TTC549 (cell line): ENCODE results near the gene TEX22.

Source experiments
- FAIRE-seq: peaks from 2 replicates; lab custom pipeline; 2012; peaks lifted over from hg19 to GRCh38; lab: Jason Lieb, UNC

Gene TEX22

DNA sequence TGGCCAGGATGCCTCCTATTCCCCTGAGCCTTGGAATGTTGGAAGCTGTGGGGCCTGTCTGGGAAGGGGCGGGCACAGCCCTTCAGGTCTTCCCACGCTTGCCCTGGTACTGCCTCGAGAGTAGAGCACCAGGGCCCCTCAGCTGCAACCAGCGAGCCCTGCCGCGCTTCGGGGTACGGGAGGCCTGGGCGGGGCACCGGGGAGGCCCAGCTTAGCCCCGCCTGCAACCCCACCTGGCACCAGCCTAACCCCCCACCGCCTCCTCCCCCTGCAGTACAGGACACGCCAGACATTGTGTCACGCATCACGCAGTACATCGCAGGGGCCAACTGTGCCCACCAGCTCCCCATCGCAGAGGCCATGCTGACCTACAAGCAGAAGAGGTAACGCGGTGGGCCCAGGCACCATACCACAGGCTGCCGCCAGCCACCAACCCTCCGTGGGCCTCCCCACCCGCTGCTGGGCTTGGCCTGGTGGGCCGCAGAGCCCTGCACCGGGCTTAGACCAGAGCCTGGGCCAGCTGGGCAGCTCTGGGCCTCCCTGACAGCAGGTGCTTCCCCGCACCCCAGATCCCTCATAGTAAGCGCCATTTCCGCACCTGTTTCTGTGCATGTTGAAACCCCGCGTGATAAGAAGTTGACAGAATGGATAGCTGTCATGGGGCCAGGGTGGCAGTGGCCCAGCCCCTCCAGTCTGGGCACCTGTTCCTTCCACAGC, 13.6 kb upstream of the TEX22 start:
- no peak for FAIRE-seq

DNA sequence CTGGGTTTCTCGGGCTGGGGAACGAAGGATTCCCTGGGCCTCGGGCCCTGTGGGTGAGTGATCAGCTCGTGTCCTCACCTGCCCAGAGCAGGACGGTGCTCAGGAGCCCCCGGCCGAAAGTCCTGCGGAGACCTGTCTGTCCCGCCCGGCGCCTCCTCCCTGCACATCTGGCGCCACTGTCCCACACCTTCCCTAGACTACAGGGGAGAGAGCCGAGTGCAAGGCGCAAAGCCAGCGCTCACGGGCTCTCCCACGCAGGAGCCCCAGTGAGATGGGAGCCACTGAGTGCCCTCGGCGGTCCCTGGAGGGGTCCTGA, 13.1 kb upstream of the TEX22 start:
- FAIRE-seq: no peak

DNA sequence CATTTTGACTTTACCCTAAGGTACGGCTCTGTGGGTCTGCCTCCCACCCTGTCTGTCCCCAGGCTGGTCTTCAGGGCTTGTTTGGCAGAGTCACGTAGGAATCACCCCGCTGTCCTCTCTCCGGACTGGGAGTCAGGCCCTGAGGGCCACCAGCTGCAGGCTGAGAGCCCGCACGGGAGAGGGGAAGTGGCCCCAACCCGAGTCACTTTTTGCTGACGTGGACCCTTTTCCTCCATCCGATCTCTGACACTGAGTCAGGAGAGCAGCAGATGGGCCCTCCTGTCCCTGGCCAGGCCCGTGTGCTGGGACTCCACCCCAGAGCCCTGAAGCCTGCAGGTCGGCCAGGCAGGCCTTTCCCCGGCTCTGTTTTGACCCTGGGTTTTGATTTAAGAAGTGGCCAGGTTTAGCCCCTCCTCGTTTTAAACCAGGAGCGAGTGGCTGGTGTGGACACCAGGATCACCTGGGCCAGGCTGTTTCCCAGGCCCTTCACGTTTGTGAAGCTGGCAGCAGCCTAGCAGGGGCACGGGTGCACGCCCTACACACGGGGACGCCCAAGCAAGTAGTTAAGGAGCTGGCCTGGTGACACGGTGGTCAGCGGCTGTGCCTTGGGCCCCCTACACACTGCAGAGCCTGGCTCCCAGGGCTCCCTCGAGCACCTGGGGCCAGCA, 12.5 kb upstream of the TEX22 start:
- FAIRE-seq: no peak

DNA sequence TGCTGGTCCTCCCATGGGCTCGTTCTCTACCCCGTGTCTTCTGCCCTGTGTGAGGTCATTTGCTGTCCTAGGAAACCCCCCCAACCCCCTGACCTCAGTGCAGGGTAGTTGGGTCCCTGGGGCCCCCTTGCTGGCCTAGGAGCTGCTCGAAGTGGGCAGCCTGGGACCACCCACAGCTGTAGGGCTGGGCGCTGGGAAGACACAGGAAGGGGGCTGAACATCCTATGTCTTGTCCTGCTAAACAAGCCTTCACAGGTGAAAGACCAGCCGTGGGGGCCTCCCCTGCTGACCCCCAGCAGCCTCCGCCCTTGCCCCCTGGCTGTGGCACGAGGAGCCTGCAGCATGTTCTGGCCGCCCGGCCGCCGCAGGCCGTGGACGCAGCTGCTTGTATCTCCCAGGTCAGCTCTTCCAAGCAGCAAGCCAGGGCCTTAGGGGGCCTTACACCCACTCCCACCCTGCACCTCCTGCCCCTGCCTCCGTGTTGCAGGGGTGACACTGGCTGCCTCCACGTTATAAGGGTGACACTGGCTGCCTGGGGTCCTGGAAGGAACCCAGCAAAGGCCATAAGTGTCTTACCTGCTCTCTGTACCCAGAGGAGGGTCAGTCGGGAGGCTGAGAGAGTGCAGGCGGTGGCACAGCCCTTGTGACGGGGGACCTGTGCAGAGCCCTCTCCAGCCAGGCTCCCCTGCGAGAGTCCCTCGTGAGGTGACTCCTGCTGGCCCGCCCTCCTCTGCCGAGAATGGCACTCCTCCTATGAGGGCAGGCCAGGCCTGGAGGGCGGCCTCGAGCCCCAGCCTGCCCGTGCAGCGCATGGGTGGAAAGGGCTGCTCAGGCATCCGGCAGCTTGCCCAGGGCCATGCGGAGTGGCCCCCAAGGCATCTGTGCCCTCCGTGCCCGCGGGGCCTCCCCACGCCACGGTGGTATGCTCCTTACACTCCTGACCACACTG, 11.5 kb upstream of the TEX22 start:
- FAIRE-seq: no peak

DNA sequence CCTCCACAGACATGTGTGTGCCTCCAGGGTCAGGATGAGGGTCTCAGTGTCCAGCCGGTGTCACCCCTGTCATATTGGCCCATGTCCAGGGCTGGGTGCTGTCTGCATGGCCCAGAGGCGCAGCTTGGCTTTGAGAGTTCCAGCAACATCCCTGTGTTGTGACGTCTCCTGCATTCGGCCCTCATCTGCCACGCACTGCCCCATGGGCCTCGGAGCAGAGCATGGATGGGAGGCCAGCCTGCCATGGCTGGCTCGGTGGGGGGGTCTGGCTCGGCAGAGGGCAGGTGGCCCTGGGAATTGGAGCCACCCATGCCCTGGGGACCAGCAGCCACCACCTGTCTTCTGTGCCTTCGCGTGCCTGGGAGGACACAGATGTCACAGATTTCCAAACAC, 10.8 kb upstream of the TEX22 start:
- FAIRE-seq: no peak

DNA sequence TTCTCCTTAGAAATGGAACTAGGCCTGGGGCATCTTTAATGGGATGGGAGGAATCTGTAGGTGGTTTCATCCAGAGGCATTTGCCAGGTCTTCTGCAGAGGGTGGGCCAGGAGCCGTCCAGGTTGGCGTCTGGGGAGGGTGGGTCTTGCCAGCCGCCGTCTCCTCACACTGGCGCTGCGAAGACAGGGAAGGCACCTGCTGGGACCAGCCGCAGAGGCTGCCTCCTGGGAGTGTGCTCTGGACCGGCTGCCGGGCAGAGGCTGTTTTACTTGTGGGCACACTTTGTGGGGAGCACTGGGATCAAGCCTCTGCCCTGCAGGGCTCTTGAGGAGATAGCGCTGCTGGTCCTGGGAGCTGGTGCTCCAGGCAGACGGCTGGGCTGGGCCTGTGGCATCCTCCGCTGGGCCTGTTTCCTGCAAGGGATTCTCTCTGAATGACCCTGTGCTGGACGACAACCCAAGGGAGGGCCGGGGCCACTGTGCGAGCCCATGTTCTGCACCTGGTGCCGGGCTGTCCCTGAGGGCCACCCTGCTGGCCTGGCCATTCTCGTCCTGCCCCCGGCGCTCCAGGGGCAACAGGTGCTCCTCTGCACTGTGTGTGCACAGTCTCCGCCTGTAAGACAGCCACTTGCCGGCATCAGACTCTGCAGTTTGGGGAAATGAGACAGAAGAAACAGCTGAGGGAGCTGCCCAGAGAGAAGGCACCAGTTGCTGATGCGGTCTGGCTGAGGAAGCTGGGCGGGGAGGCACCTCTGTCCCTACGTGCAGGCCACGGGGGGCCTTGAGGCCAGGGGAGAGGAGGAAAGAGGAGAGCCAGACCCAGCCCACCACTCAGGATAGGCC, 10.0 kb upstream of the TEX22 start:
- no peak for FAIRE-seq

DNA sequence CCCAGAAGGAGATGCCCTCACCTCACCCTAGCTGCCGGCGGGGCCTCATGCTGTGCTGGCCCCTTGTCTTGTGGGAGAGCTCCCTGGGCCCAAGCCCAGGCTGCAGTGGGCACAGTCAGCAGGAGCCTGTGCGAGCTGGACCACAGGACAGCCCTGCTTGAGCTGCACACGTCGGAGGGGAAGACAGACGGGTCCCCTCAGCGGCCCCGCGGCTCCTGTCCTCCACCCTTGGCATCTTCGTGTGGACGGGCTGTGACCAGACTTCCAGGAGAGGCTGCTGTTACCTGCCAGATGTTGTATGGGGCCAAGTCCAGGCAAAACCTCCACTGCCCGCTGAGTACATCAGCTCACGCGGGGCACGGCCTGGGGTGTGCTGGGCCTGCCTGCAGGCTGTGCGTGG, 9.4 kb upstream of the TEX22 start:
- no peak for FAIRE-seq

DNA sequence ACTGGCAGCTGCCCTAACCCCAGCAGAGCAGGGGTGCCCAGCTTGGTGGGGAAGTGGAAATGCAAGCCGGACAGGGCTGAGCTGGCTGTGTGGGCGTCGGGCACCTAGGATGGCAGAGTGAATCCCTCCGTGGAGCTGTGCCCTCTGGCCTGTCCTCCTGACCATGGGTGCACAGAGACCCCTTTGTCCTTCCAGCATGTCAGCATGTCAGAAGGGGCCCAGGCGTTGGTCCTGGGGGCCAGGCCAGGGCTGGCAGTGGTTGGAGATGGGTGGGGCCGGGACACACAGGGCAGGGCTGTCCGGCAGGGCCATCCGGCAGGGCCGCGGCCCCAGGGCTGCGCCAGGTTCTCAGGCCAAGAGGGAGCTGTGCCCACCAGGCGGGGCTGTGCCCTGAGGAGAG, 8.8 kb upstream of the TEX22 start:
- FAIRE-seq: no peak

DNA sequence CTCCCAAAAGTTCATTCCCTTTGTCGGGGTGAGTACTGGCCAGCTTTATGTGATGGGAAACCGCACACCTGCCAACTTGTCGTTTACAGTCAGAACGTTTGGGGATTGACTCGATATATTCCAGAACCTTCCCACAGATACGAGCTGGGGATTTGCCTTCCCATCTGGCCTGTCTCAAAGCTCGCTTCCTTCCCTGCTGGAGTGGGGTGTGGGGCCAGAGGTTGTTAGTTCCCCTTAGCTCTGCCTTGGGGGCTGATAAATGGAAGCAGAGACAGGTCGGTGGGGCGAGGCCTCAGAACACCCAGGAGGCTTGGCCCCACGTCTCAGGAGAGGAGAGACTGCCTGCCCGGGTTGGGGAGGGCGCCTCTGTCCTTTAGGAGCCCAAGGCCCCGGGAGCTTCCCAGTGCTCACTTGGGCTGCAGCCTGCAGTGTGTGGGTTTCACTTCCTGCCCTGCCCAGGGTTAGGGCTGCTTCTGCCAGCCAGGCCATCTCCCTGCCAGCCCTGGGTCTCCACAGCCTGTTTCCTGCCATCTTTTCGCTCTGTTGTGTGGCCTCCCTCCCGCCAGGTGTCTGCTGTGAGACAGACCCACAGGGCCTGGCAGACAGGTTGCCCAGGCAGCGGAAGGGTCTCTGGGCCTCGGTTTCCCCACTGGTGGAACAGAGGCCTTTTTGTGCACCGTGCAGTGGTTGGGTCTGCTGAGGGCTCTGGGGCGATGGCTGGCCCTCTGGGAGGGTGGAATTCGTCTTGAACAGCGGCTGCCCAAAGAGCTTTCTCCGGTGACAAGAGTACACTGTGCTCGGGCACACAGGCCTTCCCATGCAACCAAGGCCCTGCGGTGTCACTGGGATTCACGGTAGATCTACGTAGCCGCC, 8.1 kb upstream of the TEX22 start:
- FAIRE-seq: no peak

DNA sequence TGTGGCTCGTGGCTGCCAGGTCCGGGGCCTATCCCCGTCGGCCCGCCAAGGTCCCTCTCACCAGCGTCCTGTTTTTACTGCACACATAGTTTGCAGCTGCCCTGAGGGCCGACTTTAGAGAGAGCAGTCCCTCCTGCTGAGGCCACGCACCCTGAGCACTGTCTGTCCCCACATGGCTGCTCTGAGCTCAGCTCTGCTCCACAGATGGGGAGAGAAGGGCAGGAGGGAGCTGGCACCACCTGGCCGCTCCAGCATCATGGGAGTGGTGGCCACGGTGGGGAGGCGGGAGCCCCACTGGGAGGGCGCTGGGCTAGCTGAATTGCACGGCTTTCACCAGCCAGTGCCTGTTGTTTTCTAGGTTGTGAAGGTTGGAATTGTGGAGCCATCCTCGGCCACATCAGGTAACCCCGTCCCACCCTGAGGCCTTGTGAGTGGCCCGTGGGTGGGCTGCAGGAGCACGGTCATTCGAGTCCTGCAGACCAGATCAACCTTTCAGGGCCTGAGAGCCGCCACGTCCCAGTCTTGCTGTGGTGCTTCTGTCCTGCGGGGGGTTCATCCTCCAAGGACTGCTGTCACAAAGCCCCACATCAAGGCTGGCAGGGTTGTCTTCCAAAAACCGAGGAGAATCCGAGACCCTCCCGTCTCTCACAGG, 7.4 kb upstream of the TEX22 start:
- no peak for FAIRE-seq

DNA sequence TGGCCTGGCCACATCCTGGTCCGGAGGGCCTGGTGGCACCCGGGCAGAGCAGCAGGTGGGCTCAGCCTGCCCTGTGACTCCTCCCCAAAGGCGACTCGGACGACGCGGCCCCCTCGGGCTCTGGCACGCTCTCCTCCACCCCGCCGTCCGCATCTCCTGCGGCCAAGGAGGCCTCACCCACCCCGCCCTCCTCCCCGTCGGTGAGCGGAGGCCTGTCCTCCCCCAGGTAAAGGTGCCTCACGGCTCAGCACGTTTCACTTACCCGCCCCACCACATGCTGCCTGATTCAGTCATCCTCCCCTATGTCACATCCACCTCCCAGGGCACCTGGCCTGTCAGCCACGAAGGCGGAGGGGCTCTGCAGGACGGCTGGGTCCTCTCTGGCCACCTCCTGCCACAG, 6.8 kb upstream of the TEX22 start:
- FAIRE-seq: no peak

DNA sequence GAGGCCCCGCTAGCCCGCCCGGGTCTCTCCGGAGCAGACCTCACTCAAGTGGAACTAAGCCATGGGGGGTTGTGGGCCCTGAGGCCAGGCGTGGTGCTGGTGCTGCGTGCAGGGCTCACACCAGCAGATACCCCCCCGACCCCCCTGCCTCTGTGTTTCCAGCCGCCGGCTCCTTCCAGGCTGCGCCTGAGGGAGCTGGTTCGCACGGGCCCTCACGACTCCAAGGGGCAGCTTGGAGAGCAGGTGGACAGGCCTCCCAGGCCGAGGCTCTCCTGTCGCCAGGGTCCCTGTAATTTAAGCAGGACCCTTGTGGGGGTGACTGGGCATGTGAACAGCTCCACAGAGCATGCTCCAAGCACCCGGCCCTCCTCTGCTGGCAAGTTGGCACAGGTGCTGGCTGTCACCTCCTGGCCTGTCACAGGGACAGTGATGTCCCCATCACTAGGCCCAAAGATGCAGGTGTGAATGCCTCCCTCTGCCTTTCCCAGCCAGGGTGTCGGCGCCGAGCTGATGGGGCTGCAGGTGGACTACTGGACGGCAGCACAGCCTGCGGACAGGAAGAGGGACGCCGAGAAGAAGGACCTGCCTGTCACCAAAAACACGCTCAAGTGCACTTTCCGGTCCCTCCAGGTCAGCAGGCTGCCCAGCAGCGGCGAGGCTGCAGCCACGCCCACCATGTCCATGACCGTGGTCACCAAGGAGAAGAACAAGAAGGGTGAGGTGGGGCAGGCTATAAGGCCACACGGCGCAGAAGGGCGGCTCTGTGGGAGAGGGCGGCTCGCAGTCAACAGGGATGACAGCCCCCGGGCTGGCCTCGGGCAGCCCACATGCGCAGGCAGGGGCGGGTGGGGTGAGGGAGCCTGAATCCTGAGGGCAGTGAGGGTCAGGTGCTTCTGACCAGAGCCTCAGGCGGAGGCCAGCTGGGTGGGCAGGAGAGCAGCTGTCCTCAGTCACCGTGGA, 5.9 kb upstream of the TEX22 start:
- FAIRE-seq: no peak

DNA sequence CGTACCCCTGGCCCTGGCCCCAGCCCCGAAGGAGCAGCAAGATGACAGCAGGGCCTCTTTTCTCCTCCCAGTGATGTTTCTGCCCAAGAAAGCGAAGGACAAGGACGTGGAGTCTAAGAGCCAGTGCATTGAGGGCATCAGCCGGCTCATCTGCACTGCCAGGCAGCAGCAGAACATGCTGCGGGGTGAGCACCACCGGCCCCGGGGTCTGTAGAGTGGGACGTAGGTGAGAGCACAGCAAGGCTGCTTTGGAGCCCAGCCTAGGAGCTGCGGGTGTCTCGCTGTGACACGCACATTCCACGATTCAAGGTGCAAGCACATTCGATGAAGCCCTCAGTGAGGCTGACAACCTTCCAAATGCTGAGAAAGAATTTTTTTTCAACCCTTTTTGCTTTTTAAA, 5.2 kb upstream of the TEX22 start:
- no peak for FAIRE-seq

DNA sequence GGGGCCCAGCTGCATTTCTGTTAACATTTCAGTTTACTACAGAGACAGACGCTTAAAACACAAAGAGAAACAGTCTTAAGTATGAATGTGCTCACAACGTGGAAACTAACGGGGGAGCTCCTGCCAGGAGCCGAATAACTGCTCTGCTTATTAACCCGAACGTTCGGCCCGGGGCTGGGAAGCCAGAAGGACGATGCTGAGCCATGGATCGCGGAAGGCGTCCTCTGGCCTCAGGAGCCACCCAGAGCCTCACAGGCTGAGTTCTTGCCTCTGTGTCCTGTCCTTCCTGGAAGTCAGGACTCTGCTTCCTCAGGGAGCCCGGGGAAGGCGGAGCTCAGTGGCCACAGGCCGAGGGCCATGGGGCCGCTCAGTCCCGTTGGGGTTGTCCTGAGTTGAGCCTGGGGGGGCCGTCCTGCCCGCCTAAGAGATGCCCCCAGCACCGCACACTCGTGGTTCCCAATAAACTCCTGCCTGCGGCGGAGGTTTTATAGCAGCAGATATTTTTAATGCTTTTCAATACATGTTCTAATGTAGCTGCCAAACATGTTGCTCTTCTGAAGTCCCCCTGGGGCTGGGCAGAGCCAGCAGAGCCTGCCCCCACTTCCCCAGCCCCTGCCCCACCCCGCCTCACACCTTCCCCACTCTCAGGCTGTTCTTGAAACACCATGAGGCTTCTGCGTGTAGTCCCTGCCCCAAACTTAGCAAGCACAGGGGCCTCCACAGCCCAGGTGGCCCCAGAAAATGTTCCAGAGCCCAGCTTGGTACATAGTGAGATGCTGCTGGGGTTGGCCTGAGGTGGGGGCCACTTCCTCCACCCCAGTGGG, 3.4 kb upstream of the TEX22 start:
- no peak for FAIRE-seq

DNA sequence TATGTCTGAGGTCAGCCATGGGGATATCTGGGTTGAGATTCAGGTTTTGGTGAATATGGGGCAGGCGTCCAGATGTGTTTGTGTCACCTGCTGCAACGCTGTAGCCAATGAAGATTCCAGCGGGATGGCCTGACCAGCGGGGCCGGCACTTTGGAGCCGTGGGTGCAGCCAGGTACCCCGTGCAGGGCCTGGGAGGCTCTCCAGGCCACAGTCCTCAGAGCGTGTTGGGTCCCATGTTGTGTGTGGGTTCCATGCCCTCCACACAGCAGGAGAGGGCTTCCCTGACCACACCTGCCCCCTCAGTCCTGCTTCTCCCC, 2.8 kb upstream of the TEX22 start:
- FAIRE-seq: no peak

DNA sequence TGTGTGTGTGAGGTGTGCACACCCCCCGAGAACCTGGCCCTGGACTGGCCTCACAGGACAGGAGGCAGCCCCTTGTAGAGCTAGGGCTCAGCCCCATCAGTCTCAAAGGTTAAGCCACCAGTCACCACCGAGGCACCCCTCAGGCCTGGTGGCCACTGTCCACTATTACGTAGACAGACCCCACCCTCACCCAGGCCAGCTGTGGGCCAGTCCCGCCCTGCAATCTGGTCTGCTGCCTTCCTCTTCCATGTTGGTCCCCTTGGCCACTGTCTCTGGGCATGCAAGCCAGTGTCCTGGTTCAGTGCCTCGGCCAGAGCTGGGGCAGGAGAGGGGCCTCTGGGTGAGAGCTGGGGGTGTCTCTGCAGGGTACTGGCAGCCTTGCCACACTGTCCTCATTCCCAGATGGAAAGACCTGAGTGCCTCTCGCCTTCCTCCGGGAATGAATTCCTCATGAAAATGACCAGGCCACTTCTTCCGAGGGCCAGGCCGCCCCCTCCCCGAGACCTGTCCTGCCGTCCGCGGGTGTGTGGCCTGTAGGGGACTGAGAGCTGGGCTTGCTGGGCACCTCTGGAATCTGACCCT, 897 bp upstream of the TEX22 start:
- FAIRE-seq: no peak

DNA sequence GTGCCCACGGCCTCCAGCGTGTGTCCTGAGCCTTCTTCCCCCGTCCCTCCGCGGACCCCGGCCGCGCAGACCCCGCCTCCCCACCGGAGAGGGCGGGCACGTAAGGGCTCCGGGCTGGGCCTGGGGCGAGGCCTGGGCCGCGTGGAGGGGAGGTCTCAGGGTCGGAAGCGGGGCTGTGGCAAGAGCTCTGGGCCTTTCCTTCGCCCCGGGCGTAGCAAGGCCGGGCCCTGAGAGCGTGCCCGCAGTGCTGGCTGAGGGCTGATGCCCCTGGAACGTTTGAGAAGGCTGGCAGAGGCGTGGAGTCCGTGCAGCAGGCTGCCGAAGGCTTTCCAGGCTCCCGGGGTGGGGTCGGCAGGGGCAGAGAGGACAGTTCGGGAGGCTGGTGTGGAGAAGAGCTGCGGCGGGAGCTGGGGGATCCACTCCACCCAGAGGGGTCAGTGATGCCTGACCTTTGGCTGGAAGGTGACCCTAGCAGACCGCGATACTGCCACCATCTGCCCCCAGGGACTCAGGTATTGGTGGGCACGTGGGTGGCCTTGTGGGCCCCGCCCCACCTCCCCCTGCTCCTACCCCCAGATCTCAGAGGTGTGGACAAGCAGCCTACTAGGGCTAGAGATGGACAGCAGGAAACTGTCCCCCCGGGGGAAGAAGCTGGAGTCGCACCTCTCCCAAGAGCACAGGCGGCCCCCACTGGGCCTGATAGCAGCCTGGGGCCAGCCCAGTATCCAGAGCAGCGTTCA, 558 bp downstream of the TEX22 start:
- no peak for FAIRE-seq

DNA sequence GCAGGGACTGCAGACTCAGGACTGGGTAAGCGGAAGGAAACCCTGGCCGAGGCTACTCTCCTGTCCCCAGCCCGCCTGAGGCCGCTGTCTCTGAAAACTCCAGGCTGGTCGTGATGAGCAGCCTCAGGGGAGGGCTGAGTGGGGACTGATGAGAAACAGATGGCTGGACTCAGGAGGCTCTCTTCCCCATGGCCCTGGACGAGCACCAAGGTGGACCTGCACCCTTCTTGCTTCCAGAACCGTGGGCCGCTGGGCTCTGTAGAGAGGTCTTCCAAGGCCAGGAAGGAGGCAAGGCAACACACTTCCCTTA, 1.1 kb downstream of the TEX22 start:
- no peak for FAIRE-seq
